Measurements from ENCODE around the gene FAM3C.

FAM3C gene

DNA sequence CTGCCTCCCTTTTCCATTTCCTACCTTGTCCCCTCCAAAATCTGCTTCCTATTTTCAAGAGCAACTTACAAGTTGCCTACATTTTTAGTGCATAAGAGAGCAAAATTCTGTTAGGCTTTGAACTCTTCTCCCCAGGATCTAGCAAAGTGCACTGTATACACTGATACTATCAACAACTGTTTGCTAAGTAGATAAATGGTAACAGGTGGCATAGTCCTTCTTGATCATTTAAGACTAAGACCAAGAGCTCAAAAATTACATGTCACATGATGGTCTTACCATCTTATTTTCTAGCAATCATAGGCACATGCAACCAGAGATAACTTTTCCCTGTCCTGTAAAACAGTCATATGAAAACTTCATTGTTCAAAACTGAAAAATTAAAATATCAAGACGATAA lies 16.2 kb downstream of the FAM3C start:
- DNase-seq (ENCODE audit: low read depth in 2 of 2), result no peak

DNA sequence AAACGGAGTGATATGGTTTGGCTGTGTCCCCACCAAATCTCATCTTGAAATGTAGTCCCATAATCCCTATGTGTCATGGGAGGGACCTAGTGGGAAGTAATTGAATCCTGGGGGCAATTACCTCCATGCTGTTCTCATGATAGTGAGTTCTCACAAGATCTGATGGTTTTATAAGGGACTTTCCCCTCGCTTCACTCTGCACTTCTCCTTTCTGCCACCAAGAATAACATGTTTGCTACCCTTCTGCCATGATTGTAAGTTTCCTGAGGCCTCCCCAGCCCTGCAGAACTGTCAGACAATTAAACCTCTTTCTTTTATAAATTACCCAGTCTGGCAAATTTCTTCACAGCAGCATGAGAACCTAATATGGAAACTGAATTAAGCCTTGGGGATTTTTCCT lies 19.1 kb downstream of the FAM3C start:
- DNase-seq (ENCODE audit: low read depth in 2 of 2), result no peak

DNA sequence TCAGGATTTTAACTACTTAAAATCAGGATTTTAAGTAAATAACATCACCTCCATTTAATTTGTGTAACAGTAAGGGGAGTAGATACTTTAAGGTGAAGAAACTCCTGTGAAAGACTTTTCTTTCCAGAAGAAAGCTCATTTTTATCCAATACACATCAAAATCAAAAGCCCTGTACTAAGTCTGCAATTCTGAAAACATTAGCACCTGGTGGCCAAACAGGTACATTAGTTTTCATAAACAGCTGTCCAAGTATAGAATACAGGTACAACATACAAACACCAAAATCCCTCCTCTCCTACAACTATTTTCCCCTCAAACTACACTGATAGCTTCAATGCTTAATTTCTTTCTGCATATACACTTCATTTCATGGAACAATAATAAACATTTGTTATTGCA lies 22.9 kb downstream of the FAM3C start:
- DNase-seq (ENCODE audit: low read depth in 2 of 2), result no peak

DNA sequence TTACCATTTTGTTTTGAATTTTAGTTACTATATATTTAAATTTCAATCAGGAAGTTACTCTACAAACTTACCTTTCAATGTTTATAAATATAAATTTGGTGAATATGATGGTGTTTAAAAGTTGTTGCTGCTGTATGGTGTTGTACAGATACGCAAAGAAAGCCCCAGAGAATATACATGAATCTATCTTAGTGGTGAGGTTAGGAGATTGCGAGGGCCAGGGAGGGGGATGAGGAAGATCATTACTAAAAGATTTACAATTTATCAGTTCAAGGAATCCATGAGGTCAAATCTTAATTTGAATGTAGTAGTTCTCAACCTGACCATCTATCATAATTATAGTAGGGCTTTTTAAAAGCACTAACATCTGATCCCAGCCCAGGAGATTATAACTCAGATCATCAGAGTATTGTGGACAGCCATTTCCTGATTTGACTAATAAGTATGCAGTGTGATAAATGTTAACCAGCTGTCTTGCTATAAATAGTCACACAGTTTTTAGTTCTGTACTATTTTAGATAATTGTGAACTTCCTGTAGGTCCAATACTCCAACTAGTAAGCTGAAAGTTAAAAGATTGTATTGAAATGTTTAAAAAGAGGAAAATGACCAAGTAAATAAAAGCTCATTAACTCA lies 23.6 kb downstream of the FAM3C start:
- no peak for DNase-seq (ENCODE audit: low read depth in 2 of 2)

DNA sequence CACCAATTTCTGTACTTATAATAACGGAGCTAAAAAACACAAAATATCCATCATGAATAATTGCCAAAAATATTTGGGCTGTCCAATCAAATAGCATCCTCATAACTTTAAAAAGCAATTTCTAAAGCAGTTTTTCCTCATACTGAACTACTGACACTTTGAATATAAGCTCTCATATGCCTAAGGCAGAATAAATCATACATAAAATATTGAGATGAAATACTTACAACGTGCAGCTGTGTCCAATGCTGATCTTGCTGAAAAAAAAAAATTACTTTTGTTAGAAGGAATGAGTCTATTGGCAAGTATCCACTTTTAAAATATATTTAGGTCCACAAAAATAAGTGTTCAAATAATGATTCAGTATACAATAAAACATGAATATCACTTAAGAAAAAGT lies 24.2 kb downstream of the FAM3C start:
- no peak for DNase-seq (ENCODE audit: low read depth in 2 of 2)

DNA sequence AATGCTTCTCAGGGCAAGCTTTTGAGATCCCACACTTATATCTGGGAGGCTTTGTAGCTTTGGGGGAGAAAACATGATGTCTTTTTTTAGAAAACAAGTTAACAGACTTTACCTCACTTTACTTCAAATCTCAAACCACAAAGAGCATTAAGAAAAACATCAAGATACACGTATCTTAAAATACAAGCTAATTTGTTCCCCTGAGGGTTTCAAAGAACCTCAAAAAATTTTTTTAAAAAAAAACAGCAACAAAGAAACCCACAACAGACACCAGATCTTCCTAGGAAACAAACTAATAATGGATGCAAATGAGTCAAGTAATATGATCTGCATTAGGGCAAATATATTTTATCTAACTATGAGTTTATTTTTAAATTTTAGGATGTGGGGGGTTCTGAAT lies 24.7 kb downstream of the FAM3C start:
- no peak for DNase-seq (ENCODE audit: low read depth in 2 of 2)

DNA sequence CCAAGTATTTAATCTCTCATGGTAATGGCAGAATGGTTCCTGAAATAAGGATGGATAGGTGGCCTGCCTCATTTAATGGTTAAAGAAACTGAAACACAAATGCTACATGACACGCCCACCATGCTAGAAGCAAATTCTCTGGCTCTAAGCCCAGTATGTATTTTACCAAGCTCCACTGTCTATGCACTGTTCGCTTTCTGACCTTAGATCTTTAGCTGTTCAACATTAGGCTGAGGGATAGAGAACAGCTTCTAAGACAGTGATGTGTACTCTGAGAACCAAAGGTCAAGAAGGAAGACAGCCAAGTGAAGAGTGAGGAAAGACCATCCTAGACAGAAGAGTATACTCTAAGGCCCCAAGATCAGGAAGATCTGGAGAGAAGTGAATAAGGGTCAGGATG lies 26.6 kb downstream of the FAM3C start:
- no peak for DNase-seq (ENCODE audit: low read depth in 2 of 2)

DNA sequence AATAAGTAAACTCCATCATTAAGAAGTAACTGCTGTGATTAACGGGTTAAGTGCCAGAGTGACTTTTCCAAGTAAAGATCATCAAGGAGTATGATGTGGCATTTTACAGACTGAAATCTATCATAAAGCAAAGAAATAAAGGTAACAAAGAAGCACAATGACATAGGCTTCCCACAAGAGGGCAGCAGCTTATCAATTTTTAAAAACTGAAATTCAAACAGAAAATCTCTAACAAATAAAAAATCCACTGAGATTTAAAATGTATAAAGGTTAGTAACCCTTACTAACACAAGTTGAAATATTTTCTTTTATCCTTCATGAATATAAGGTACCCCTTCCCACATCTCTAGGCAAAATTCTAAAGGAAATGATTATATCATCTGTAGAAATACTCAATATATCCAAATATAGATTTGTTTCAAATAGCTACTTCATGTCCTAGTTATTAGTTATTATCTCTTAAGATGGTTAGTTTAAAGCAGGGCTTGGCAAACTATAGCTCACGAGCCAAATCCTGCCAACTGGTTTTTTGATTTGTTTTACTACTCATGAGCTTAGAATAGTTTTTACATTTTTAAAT lies 29.2 kb downstream of the FAM3C start:
- DNase-seq (ENCODE audit: low read depth in 2 of 2), result no peak

DNA sequence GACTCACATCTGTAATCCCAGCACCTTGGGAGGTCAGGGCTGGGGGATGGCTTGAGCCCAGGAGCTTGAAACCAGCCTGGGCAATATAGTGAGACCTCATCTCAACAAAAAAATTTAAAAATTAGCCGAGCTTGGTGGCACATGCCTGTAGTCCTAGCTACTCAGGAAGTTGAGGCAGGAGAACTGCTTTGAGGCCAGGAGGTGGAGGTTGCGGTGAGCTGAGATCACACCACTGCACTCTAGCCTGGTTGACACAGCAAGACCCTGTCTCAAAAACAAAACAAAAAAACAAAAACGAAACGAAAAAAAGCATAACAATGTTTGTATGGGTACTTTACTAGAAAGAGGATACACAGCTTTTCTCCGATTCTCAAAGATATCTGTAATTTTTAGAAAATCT lies 35.5 kb downstream of the FAM3C start:
- no peak for DNase-seq (ENCODE audit: low read depth in 2 of 2)

DNA sequence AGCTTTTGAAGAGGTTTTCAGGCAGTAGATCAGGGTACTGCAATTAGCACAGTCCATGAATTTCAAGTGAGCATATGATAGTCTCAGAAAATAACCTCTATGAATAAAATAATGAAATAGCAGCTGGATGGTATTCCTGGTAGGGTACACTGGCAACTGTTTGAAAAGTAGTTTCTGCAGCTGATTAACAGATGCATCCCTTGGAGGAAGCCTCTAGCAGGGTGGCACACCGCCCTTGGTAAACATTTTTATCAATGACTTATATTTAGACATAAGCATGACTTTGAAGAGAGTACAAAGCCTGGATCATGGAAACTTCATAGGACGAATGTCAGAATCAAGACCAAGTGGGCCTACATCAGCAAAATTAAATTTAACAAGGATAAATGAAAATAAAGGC lies 40.5 kb downstream of the FAM3C start:
- DNase-seq (ENCODE audit: low read depth in 2 of 2), result no peak

DNA sequence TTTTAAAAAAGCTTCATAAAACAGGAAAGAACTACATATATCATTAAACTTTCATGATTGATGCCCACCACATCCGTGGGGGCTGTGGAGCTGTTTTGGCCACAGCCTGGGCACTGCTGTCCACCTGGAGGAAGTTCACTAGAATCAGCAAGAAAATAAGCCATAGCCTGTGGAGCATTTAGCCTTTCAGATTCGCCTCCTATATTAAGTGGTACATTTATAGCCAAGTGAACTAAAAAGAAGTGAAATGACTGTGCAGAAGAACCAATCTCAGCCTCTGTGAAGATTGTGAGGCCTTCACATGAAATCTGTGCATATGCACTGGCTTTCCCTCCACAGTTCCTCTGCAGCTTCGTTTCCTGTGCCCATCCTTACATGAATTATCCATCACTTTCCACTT lies 43.8 kb downstream of the FAM3C start:
- DNase-seq (ENCODE audit: low read depth in 2 of 2), result no peak

DNA sequence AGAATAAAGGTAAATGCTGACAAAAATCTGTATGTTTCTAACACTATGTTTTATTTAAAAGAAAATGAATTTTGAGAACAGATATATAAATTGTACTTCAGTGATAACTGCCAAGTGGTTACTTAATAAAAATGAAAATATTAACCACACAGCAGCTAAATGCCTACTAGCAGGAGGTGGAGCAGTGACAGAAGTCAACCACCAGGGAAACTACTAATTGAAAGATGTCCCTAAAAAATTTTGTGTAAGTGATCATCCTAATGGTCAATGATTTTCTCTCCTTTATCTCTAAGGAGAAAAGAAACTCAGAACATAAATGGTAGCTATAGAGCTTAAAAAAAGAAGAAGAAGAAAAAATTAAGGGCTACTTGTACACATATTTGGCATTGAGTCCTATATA lies 44.4 kb downstream of the FAM3C start:
- no peak for DNase-seq (ENCODE audit: low read depth in 2 of 2)

DNA sequence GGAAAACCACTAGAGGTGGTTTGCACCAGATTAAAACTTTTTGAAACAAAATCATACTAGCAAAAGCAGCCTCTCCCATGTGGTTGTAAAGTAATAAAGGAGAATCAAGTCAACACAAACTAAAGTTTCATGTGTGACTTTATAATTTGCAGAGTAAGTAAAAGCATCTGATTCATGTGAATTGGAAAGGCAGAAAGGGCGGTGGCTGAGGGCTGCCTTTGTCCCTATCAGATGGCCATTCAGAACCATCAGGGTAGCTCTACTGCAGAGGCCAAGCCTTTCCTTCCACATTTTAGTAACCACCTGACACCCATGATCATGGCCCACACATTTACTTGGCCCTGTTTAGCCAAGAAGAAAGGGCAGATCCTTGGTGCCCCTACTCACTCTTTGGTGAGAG lies 51.6 kb downstream of the FAM3C start:
- DNase-seq (ENCODE audit: low read depth in 2 of 2), result no peak

DNA sequence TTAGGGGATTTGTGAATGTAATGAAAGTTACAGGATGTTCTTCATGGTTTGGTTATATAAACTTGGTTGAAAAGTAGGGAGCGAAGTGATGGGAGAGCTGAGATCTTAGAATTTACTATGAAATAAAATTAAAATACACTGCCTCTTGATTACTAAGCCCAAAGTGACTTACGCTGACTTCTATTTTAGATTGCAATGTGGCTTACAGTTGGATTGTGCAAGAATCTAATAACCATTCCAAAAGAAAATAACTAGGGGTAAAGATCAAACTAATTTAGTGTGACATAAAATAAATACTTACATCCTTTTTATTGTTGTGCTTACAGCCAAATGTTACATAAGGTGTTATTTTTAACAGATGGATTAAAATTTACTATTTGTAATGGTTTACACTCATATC lies 52.0 kb downstream of the FAM3C start:
- DNase-seq (ENCODE audit: low read depth in 2 of 2), result no peak

DNA sequence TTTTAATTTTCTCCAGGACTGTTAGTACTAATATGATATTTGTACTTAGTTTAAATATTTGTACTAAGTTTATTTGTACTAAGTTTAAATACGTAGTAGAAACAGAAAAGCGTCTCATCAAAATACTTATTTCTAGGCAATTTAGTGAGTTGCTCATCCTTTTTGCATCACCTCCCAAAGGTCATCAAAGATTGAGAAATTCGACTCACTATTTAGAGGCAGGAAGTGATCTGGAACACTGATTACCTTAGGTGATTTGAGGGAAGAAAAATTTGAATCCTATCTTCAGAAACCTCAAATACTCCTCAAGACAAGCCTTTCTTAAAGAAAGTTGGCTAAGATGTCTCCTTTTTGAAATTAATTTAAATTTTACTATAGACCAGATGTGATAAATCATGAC lies 52.8 kb downstream of the FAM3C start:
- no peak for DNase-seq (ENCODE audit: low read depth in 2 of 2)

DNA sequence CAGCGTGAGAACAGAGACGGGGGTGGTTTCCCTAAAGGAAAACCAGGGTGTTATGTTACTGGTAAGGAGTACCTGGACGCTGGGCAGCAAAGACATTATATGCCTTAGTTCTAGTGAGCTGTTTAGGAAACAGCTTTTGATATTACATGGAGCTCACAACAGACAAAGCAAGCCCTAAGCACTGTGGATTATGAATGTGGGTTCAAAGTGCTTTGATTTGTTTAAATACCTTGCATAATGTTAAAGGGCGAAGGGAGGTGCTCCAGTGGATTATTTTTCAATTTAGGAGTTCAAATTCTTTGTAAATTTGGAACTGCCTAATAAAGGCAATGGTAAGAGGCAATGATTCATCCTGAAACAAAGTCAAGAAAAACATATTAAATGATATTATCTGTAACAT lies 53.5 kb downstream of the FAM3C start:
- no peak for DNase-seq (ENCODE audit: low read depth in 2 of 2)

DNA sequence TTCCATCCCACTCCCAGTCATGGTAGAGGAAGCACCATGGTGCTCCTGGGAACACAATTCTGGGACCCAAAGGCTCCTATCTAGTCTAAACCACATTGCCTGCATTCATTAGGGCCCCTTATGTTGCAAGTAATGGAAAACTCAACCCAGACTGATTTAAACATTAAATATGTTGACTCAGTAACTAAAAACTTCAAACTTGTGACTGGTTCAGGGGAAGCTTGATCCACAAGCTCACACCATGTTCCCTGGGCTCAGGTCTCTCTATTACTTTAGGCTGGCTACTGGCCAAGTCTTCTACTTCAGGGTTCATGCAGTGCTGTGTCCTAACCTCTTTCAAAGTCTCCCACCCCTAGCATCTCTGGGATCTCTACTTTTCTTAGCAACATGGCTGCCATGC lies 54.2 kb downstream of the FAM3C start:
- no peak for DNase-seq (ENCODE audit: low read depth in 2 of 2)

DNA sequence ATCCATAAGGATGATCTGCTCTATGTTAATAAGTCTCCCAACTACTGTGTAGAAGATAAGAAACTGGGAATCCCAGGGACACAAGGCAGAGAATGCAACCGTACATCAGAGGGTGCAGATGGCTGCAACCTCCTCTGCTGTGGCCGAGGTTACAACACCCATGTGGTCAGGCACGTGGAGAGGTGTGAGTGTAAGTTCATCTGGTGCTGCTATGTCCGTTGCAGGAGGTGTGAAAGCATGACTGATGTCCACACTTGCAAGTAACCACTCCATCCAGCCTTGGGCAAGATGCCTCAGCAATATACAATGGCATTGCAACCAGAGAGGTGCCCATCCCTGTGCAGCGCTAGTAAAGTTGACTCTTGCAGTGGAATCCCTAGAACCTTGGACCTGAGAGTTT lies 57.0 kb downstream of the FAM3C start:
- no peak for DNase-seq (ENCODE audit: low read depth in 2 of 2)

DNA sequence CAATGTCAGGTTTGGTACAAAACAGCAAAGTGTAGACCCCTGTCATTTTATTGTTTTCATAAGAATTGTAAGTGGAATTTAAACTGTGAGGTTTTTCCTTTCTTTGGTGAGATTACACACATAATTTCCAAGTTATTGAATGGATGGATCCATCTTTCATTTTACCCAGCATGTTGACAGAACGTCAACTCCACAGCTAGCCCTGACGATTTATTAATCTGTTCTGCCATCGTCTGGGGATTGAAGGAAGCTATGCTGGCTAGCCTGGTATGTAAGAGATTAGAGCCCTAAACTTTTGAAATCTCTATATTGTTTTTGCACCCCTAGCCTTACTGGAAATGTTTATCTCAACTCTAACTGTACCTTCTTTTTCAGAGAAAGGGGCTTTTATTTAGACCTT lies 58.7 kb downstream of the FAM3C start:
- DNase-seq (ENCODE audit: low read depth in 2 of 2), result no peak

DNA sequence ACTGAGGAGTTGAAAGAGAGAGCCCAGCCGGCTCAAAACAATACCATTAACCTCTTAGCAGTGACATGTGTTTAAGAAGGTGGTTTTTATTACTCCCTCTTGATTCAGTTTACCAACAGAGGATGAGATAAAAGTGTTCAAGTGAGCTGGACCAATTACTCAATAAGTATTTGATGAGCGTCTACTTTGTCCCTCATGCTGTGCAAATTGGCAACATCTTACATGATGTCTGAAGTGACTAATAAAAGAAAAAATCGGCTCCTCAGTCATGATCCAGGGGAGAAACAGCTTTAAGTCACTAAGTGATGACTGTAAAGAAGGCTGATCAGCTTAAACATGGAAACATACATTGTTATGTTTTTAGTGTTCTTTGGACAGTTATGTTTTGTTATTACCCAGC lies 59.5 kb downstream of the FAM3C start:
- no peak for DNase-seq (ENCODE audit: low read depth in 2 of 2)

DNA sequence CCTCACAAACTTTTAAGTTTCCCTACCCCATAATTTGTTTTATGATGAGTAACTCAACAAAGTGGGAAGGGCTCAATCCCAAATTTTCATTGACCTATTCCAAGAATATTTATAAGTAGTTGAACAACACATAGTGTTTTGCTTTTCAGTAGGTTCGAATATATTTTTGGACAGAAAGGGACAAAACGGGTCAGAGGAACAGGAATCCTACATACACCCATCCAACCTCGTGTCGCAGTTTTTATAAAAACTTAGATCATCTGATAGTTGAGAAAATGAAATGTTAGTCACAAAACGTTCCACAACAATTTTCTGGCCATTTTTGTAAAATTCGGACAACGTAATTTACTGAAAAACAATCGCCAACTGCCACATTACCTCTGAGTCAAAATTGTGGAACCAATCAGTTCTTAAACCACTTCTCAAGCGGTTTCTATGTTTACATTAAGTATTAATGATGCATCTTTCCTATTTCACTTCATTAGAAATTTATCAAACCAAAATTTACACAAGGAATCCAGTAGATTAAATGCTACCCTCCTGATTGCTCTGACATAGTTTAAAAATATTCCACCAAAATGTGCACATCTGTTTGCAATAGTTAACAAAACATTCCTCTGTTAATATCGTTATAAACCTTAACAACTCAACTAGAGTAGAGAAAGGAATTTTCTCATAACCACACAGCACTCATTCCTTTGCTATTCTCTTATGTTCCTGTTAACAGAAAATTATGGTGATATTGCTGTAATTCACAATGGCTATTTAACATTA lies 61.0 kb downstream of the FAM3C start:
- DNase-seq (ENCODE audit: low read depth in 2 of 2), result no peak

DNA sequence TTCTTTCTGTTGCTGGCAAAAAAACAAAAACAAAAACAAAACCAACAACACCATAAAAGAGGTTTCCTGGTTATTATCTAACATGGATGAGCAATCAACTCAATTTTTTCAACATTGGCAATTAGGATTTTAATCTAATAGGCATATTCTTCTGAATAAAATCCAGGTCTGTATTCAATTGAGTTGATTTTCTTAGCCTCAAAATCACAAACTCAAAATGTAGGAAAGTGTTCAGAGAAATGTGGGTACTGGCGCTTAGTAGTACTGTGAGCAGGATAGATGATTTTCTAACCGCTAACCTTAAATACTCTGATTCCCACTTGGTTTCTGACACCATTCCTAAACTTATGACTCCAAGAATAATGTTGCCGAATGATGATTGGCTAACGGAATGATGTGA lies 61.7 kb downstream of the FAM3C start:
- no peak for DNase-seq (ENCODE audit: low read depth in 2 of 2)

DNA sequence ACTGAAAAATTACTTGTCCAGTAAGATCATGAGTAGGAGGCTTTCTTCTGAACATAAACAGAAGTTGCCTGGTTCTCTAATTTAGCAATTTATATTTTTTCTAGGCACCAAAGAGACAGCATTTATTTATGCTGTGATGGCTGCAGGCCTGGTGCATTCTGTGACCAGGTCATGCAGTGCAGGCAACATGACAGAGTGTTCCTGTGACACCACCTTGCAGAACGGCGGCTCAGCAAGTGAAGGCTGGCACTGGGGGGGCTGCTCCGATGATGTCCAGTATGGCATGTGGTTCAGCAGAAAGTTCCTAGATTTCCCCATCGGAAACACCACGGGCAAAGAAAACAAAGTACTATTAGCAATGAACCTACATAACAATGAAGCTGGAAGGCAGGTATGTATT lies 64.5 kb downstream of the FAM3C start:
- DNase-seq (ENCODE audit: low read depth in 2 of 2), result no peak

DNA sequence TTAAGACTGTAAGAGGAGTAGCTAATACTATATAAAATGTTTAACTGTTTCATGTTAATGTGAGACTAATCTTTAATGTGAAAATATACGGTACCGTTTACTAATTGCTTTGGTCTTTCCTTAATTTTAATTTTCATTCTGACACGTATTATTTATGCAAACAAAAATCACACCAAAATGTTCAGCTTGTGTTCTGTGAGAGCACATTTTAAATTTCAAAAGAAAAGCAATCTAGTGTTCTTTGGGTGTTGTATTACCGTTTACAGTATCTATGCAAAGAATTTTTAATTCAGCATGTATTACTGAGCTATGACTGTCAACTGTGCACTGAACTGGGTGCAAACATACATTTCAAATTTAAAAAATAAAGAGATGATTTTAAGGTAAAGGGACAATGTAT lies 65.1 kb downstream of the FAM3C start:
- no peak for DNase-seq (ENCODE audit: low read depth in 2 of 2)

All from stimulated activated CD8-positive, alpha-beta memory T cell treated with anti-CD3 and anti-CD28 coated beads, Interleukin-7, amount 100 ng/mL, for 1 hour (primary cell).